Umbilical cord (tissue), 2 donors: ENCODE results near the gene SEMA3A. TPM values are rescaled to one million over a fixed set of nuclear protein-coding genes. Genes with fewer than 3 reads are reported as not detected.
"Not testable (repeated sequence)": the region's sequence is repeated elsewhere in the genome, so short reads cannot be mapped to it uniquely, and the experiment has no call there.

Experiments used
- DNase-seq: peaks from one replicate; pipeline ENCODE4 v3.0.0-alpha.2; 2015; ENCODE audit warnings: low spot score
- total RNA-seq: library from RNA; depleted of rRNA; stranded (reverse); fragments of >200 nt; gene quantifications from one replicate; pipeline ENCODE4 v1.2.3, GENCODE V29; 2014; ENCODE audit warnings: low replicate concordance; ENCODE audit not compliant: insufficient read depth

The SEMA3A gene
- total RNA-seq, 1 donor from 2014 or later = 10.4 TPM

GRCh38 chr7:84062489-84062901 lies 132.1 kb downstream of the SEMA3A start:
- DNase-seq = not testable (repeated sequence)

GRCh38 chr7:84060760-84061261 lies 133.8 kb downstream of the SEMA3A start:
- peak; percentile 49 for DNase-seq

- no peak for DNase-seq
These were observed 134.6 kb downstream of the SEMA3A start for GRCh38 chr7:84060000-84060399.

GRCh38 chr7:84058311-84059076 lies 136.1 kb downstream of the SEMA3A start:
- peak; percentile 3 for DNase-seq

DNA sequence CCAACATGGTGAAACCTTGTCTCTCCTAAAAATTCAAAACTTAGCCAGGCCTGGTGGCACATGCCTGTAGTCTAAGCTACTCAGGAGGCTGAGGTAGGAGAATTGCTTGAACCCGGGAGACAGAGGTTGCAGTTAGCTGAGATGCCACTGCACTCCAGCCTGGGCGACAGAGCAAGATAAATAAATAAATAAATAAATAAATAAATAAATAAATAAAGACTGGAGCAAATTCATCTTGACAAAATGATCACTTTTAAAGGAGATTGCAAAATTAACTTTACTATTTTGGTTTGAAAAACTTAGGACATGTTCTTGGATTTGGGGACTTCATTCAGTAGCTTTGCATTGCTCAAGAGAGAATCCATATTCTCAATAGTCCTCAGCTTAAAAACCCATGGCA lies 137.0 kb downstream of the SEMA3A start:
- no peak for DNase-seq

DNA sequence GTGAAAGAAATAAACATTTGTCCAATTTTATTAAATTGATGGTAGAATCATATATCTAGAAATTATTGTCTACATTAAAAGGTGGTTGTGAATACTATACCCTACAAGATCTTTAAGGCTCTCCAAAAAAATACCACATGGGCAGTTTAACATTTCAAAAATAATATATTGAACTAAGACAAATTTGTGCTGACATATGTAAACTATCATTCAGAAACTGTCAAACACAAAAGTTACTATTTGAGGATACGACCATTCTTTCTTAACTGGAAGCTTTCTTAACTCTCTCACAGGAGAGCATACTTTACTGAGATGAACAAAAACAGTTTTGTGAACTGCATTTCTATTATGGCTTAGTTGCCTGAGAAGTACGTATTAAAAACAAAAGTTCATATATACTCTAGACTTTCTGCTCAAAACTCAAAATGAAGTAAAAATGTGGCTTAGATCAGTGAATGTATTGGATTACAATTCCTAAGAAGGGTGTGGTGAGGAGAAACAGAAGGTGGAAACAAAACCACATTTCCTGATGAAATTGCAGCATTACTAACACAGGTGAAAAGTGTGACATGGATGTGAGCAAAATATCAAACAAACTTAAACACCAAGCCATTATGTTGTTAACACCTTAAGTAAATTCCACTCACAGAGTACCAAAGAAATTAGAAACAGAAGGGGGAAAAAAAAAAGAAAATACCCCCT lies 138.5 kb downstream of the SEMA3A start:
- no peak for DNase-seq

- not testable (repeated sequence) for DNase-seq
These were observed 139.4 kb downstream of the SEMA3A start for GRCh38 chr7:84055199-84055598.

DNA sequence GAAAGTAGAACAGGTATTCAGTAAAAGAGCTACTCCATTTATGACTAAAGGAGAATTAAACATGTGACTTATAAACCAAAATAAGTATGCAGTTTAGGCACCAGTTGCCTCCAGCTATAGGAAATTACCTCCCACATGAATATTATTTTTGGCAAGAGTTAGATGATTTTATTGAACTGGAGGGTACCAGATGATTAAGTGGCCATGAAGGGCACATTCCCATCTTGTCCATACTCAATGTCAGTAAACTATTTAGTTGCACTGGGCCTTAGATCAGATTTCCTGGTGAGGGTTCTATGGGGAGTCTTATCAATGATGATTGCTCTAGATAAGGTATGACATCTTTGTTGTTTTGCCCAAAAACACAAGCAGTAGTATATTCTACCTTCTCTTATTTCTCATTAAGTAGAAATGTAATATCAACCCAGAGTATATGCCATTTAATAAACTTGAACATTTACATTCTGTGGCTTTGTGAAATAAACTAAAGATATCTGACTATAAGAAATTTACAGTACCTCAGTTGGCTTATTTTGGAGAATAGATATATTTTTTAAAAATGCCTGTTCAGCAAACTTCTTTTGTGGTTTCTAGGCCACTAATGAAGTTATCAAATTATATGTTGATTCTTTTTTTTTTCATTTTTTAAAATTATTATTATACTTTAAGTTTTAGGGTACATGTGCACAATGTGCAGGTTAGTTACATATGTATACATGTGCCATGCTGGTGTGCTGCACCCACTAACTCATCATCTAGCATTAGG lies 145.3 kb downstream of the SEMA3A start:
- DNase-seq = no peak

DNA sequence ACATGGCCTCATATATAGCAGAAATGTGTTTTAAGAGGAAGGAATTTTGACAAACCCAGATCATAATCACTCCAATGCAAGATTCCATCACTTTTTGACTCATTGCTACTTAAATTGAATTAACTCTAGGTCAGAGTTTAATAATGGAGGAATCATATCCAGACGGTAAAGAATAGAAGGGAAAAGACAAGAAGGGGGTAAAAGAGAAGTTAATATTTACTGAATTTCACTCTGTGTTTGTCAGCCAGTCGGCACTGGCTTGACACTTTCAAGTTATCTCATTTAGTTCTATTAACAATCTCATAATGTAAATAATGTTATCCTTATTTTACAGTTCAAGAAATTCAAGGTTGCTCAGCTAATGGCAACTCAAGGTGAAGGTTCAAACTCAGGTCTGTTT lies 147.5 kb downstream of the SEMA3A start:
- DNase-seq = no peak

DNA sequence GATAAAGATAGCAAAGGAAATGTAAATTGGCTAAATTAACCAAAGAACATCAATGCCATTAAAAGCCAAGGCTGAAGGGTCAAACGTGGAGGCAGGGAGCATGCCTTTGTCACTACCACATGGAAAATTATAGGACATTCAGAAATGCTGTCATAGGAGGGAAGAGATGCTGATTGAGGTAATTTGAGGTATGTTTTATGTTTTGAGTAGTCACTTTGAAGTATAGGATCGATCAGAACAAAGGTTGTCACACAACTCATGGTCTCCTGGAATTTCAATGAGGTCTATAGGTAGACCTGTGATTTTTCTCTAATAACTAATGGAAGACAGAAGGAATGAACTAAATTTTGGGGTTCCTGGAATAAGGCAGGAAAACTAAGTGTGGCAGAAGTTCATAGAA lies 149.8 kb downstream of the SEMA3A start:
- DNase-seq = no peak

GRCh38 chr7:84043661-84044191 lies 150.9 kb downstream of the SEMA3A start:
- DNase-seq = no peak

DNA sequence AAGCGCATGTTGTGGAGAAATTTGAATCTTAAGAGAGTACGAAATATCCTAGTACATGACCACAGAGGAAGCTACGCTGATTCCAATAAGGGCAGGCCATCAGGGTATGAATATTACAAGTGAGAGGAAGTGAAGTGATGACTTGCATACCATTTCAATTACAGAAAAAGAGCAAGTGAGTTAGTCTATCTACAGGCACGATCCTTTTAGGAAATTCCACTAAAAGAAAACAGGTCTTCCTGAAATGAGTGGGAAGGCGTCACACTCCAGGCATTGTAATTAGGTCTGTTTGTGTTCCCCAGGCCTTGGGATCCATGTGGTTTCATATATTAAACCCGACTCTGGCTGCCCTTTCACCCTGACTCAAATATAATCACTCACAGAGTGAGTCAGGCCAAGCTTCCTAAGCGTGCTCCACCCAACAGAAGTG lies 152.5 kb downstream of the SEMA3A start:
- DNase-seq = no peak

- no peak for DNase-seq
These were observed 152.9 kb downstream of the SEMA3A start for GRCh38 chr7:84041649-84042048.

GRCh38 chr7:84040355-84040754 lies 154.2 kb downstream of the SEMA3A start:
- DNase-seq = no peak

- no peak for DNase-seq
These were observed 155.2 kb downstream of the SEMA3A start for GRCh38 chr7:84039432-84039831.

- no peak for DNase-seq
These were observed 166.9 kb downstream of the SEMA3A start for GRCh38 chr7:84027678-84028077.

- DNase-seq = peak; percentile 89
These were observed 169.2 kb downstream of the SEMA3A start for GRCh38 chr7:84025332-84025927.

DNA sequence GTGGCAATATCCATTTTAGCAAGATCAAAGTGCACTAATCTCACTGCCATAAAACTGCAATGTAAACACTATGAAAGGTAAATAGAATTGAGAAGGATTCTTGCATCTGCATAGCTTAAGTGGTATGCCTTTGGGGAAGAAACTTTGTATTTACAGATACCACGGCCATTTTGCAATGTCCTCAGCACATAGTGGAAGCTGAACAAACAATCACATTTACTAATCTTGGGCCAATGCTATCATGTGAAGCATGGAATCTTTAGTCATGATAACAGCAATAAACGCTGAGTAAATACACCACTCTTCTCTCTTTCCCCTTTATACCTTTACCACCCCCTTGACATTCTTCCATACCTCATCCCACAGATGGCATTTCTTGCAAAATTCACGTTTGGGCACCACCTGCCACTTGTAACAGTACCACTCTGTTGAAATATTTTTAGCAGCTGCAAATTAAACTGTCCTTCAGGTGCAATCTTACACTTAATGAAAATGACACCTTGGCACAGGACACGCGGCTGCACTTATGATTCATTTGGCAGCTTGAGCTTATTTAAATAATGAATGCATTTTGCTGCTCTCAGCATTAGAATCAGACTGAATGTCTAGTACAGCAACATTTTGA lies 171.8 kb downstream of the SEMA3A start:
- no peak for DNase-seq

- no peak for DNase-seq
These were observed 172.6 kb downstream of the SEMA3A start for GRCh38 chr7:84022009-84022408.

GRCh38 chr7:84021292-84021908 lies 173.2 kb downstream of the SEMA3A start:
- peak; percentile 53 for DNase-seq
